Esophagus muscularis mucosa (tissue), 4 donors: ENCODE measurements around the gene SOBP.

Source experiments
- EP300 ChIP-seq: sonication (generic); formaldehyde crosslinking; IDR thresholded peaks from one replicate; pipeline ENCODE4 v1.6.1; 2017; ENCODE audit warnings: antibody characterized with exemption
- POLR2A ChIP-seq: fragments of 450-650 bp; IDR thresholded peaks from one replicate; pipeline ENCODE4 v1.6.1; 2017; ENCODE audit warnings: antibody characterized with exemption, moderate library complexity, mild to moderate bottlenecking, low read depth
- POLR2AphosphoS5 ChIP-seq, 2 donors: sonication (generic); formaldehyde crosslinking; IDR thresholded peaks; one replicate each; pipeline ENCODE4 v1.6.1; 2017; ENCODE audit warnings: antibody characterized with exemption in 2 of 2
- TF ChIP-seq, protein P1 (sequence below), 3 experiments: fragments of 200-600 bp in 2 of 3; fragments of 450-650 bp in 1 of 3; sonication (generic) in 2 of 3; IDR thresholded peaks; one replicate each; pipeline ENCODE4 v1.5.1; 2017 to 2019; ENCODE audit warnings: antibody characterized with exemption in 3 of 3, mild to moderate bottlenecking in 2 of 3, moderate library complexity in 1 of 3

DNA sequence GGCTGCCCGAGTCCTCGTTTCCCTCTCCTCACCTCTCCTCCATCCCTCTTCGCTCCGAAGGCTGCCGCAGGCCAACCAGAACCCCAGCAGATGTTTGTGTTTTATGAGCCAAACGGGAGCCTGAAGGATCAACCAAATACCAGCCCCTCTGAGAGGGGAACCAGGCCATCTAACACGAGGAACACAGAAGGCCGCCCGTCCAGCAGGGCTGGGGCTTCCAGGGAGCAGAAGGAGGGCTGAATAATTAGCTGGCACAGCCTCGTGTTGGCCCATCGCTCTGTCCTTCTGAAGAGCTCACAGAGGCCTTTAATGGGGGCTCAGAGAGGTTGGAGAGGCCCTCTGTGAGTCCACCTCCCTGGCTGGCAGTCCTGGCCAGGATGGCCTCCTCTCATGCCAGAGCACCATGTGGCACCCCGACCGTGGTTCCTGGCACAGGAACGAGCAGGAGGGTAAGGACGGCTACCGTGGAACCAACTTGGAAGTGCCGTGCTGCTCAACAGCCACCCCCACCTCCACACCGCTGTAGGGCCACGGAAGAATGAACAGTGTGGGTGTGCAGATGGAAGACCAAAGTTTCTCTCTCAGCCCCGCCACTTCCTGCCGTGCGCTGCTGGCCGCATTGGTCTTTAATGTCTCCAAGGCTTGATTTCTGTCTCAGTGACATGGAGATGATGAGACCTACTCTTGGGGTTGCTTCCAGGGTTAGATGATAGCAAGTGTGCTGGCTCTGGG is 179.0 kb downstream of the SOBP start:
- TF ChIP-seq POLR2A, result no peak
- TF ChIP-seq EP300, result no peak
- TF ChIP-seq, protein P1, sequence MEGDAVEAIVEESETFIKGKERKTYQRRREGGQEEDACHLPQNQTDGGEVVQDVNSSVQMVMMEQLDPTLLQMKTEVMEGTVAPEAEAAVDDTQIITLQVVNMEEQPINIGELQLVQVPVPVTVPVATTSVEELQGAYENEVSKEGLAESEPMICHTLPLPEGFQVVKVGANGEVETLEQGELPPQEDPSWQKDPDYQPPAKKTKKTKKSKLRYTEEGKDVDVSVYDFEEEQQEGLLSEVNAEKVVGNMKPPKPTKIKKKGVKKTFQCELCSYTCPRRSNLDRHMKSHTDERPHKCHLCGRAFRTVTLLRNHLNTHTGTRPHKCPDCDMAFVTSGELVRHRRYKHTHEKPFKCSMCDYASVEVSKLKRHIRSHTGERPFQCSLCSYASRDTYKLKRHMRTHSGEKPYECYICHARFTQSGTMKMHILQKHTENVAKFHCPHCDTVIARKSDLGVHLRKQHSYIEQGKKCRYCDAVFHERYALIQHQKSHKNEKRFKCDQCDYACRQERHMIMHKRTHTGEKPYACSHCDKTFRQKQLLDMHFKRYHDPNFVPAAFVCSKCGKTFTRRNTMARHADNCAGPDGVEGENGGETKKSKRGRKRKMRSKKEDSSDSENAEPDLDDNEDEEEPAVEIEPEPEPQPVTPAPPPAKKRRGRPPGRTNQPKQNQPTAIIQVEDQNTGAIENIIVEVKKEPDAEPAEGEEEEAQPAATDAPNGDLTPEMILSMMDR (IDR thresholded peaks at IDR 0.05), result no peak
- TF ChIP-seq POLR2AphosphoS5 (IDR thresholded peaks at IDR 0.05), result no peak
